Endothelial cell of hepatic sinusoid (primary cell): ENCODE data around the gene PLXNB2.
"Not testable (repeated sequence)": the region's sequence is repeated elsewhere in the genome, so short reads cannot be mapped to it uniquely, and the experiment has no call there.

Source experiments
- in situ Hi-C: cut with HindIII; loops from 2 replicates; pipeline ENCODE4 v1.10.0; 2017; ENCODE audit warnings: low sequenced_read_pairs

The PLXNB2 gene

DNA sequence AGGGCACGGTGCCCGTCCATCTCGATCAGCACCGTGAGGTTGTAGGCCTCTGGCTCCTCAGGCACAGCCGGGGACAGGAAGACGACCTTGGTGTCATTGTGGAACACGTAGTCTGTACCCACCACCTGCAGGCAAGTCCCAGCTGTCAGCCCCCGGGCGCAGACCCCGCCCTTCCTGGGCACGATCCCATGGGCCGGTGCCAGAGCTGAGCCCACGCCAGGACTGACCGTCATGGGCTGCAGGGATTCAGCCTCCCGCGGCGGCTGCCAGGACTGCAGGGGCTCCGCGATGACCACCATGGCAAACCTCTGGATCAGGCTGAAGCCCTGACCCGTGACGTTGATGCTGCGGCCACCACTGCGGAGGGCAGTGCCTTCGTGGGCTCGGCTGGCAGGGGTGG is 25.5 kb downstream of the PLXNB2 start:
- in situ Hi-C loops: loop anchor here (10.0 kb wide), 1 partner anchor 73 kb away; no protein-coding TSS in a partner anchor

DNA sequence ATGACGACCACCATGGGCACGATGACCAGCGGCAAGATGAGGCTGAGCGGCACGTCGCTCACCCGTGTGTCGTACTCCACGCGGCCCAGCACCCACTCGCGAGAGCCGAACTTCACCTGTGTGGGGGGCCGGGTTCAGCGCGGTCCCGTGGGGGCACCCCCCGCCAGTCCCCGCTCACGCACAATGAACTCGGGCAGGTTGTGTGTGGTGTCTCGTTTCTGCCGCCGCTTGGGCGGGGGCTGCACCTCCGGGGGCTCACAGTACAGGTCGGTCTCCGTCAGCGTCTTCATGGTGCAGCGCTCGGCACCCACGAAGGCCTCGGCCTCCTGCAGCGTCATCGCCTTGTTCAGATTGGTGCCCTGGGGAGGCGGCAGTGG is 26.1 kb downstream of the PLXNB2 start:
- in situ Hi-C loops: loop anchor here (10.0 kb wide), 1 partner anchor 73 kb away; no protein-coding TSS in a partner anchor

DNA sequence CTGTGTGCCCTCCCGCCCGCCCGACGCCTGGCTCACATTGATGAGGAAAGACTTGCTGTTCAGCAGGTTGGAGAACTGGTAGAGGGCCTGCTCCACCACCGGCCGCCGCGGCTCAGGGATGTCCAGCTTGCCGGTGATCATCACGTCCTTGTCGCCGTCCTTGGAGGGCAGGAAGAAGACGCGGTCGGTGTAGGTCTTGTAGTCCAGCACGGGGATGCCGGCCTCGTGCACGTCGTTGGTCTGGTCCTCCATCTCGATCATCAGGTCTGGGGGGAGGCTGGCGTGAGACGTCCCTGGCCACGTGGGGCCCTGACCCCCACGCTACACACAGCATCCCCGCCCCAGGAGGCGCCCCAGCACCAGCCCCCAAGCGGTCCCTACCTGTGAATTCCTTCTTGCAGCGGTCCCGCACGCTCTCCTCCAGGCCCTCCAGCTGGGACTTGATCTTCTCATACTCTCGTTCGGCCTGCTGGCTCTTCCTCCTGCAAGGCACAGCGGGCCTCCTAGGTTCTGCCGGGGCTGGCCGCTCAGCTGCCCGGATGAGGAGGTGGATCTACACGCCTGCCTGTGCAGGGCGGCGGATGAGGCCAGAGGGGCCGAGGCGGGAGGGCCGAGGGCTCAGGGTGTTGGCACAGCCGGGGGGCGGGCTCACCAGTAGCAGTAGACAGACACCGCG is 26.6 kb downstream of the PLXNB2 start:
- in situ Hi-C loops: loop anchor here (10.0 kb wide), 1 partner anchor 74 kb away; no protein-coding TSS in a partner anchor

- in situ Hi-C loops: loop anchor here (10.0 kb wide), 1 partner anchor 75 kb away; no protein-coding TSS in a partner anchor
Observed at GRCh38 chr22:50280022-50280707, 27.3 kb downstream of the PLXNB2 start.

- in situ Hi-C loops: no loop called here
Observed at GRCh38 chr22:50278956-50279619, 28.4 kb downstream of the PLXNB2 start.

DNA sequence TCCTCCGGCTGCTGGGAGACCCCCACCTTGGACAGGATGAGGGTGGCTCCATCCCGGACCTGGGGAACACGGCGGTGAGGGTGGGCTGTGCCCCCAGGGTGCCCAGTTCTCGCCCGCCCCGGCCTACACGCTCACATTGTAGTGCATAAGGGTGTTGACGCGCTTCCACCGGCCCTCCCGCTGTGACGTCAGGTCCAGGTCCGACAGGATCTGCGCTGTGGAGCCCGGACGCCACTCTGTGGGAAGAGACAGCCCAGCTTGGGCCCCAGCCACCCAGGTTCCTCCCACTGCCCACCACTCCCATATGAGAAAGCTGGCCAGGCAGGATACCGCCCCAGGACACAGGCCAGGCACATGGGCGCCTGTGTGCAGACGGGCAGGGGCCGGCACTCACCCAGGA is 29.0 kb downstream of the PLXNB2 start:
- in situ Hi-C loops: no loop called here

DNA sequence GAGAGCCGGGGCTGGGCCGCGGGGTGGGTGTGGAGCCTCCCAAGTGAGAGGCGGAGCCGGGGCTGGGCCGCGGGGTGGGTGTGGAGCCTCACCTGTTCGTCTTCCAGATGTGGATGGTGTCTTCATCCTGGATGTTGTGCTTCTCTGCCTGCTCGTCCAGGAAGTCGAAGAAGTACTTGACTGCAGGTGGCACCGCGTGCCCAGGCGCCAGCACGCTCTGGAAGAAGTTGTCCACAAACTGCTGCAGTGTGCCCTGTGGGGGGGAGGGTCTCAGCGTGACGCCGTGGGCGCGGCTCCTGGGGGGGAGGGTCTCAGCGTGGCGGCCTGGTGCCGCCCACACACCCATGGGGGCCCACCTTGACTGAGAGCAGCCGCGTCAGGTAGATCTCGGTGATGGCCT is 29.7 kb downstream of the PLXNB2 start:
- in situ Hi-C loops: no loop called here

DNA sequence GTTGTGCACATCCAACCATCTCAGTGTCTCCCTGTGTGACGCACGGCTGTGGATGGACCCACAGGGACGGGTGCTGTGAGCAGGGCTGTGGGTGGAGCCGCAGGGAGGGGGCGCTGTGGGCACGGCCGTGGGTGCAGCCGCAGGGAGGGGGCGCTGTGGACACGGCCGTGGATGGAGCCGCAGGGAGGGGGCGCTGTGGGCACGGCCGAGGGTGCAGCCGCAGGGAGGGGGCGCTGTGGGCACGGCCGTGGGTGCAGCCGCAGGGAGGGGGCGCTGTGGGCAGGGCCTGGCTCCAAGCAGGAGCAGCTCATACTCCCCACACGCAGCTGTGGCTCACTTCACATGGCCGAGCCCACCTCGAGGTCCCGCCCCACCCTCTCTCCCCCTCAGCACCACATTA is 31.3 kb downstream of the PLXNB2 start:
- in situ Hi-C loops: no loop called here

- in situ Hi-C loops: no loop called here
Observed at GRCh38 chr22:50275181-50276055, 32.0 kb downstream of the PLXNB2 start.

DNA sequence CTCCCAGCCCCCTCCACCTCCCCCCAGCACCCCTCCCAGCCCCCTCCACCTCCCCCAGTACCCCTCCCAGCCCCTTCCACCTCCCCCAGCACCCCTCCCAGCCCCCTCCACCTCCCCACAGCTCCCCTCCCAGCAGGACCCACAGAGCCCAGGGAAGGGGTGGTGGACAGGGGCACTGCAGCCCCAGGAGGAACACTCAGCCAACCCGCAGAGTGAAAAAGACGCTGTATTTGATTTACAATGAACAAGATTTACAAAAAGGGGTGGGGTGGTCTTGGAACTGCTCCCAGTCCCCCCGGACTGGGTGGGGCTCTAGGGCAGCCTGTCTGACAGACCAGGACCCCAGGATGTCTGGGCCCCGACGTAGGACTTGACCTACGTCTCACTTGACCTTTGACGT is 32.7 kb downstream of the PLXNB2 start:
- in situ Hi-C loops: no loop called here

GRCh38 chr22:50274311-50274710 is 33.1 kb downstream of the PLXNB2 start:
- in situ Hi-C loops: no loop called here

DNA sequence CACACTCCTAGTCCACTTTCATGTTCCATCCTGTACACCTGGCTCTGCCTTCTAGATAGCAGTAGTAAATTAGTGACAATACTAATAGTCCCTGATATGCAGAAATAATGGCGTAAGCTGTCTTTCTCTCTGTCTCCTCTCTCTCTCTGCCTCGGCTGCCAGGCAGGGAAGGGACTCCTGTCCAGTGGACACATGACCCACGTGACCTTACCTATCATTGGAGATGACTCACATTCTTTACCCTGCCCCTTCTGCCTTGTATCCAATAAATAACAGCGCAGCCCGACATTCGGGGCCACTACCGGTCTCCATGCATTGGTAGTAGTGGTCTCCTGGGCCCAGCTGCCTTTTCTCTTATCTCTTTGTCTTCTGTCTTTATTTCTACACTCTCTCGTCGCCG is 33.7 kb downstream of the PLXNB2 start:
- in situ Hi-C loops: not testable (repeated sequence)

DNA sequence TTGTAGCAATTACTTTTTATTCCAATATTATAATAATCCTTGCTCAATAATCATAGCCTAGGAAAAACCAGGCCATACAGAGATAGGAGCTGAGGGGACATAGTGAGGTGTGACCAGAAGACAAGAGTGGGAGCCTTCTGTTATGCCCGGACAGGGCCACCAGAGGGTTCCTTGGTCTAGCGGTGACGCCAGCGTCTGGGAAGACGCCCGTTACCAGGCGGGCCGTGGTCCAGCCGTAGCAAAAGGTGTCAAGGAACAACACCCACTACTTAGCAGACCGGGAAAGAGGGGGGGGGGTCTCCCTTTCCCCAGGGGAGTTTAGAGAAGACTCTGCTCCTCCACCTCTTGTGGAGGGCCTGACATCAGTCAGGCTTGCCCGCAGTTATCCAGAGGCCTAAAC is 34.1 kb downstream of the PLXNB2 start:
- in situ Hi-C loops: not testable (repeated sequence)

GRCh38 chr22:50272044-50272802 is 35.2 kb downstream of the PLXNB2 start:
- in situ Hi-C loops: no loop called here

DNA sequence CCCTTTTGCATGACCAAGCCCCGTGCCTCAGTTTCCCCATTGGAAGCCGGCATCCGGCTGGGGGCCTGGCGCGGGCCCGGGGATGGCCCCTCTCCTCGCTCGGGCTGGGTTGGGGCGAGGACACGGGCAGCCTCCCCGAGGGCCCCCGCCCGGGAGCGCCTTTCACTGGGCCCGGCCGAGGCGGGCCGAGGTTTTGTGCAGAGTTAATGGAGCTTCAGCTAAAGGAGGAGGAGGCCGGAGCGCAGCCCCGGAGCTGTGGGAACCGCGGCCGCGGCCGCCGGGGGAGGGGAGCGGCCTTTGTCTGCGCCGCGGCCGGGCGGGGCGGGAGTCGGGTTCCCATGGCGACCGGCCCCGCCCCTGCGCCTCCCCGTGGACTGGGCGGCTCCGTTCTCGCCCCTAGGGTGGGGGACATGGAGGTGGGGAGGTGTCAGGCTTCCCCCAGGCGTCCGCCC is 35.9 kb downstream of the PLXNB2 start:
- in situ Hi-C loops: no loop called here

GRCh38 chr22:50270666-50271394 is 36.6 kb downstream of the PLXNB2 start:
- in situ Hi-C loops: no loop called here

DNA sequence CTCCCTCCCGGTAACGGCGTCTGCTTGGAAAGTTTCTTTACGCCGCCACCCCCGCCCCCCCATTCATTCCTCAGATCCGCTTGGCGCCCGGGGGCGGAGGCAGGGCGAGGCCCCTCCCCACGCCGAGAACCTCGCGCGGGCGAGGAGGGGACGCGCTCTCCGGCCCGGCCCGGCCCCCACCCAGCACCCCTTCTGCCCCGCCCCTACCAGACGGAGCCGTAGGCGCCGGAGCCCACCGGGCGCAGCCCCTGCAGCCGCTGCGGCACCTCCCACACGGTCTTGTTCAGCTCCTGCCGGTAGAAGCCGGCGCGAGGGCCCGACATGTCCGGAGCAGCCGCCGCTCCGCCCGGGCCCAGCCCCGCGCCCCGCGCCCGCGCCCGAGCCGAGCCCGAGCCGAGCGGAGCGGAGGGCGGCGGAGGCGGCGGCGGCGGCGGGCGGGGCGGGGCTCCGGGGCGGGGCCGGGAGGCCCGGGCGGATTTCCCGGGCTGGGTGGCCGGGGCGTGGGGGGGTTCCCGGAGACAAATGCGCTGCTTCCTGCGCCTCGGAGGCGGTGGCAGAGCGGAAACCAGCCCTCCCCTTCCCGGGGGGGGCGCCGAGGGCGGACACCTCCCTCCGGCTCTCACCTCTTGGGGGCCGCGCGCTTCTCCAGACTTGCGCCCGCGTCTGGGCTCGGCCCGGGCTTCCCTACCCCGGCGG is 37.3 kb downstream of the PLXNB2 start, which contains the start of gene MAPK11:
Gene MAPK11, minus strand, starts transcription at position 411 of the 696 bp plus-strand sequence. Its CDS starts 88 bp downstream, at position 323.
- in situ Hi-C loops: no loop called here

DNA sequence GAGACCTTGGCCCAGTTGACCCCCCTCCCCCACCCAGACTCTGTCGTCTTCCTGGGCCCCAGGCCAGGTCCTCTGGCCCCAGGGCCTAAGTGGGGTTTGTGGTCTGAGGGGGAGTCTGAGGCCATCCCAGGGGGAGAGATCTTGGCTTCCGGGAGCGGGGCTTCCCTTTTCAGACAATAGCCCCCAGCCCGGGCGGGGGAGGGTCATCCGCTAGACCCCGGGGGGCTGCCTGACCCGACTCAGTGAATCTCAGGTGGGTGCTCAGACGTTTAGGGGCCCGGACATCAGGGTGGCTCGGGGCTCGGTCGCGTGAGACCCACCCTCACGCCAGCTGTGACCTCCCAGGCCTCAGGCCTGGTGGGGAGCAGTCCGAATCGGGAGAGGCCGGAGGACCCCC is 37.9 kb downstream of the PLXNB2 start:
- in situ Hi-C loops: no loop called here

GRCh38 chr22:50268655-50269113 is 38.8 kb downstream of the PLXNB2 start:
- in situ Hi-C loops: no loop called here
